NCI-H1694 treated with DMSO at 0.1 percent for 48 hours (cell line): ENCODE results near the gene TFPI.

Experiments used
- DNase-seq: peaks from one replicate; lab custom pipeline; 2025; lab: John Stamatoyannopoulos, UW

Gene TFPI

GRCh38 chr2:187504312-187504921, 49.8 kb downstream of the TFPI start:
- DNase-seq = no peak

- no peak for DNase-seq
Observed at GRCh38 chr2:187503700-187504099, 50.5 kb downstream of the TFPI start.

DNA sequence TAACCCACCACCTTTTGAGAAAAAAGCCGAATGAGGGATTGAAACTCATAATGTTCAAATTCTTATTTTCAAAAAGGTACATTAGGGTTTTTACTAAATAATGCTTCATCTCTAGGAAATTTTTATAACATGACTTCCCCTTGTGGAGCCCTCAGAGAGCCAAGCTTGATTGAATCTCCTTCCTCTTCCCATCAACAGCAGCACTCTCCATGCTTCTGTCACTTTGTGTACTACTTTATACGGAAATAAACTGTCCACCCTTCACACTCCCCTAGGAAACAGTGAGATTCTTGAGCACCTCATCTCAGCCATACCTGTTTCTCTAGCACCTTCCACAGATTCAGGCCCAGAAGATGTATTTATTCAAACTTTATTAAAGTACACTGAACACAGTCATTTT, 51.8 kb downstream of the TFPI start:
- DNase-seq = no peak

- no peak for DNase-seq
Observed at GRCh38 chr2:187500585-187501359, 53.5 kb downstream of the TFPI start.

DNA sequence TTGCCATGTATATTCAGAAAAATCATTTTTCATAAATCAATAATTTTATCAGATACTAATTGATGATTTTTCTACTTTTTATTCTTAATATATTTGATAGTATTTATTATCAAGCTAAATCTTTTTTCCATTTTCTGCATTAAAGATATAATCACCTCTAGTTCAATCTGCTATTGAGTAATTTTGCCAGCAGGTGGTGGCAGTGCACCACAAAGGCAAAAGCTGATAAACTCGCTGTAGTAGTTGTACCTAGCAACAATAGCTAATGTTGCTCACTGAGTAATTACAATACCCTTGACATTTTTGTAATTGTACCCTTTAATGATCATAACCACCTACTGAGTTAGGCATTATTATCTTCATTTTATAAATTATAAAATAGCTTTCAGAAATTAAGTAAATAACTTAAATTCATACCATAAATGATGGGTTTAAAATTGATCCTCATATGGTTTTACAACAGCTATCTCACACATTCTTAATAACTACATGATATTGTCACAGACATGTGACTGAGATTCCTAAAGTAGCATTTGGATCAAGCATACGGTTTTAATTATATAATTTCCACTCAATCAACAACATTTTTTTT, 54.2 kb downstream of the TFPI start:
- DNase-seq = peak; percentile 27

DNA sequence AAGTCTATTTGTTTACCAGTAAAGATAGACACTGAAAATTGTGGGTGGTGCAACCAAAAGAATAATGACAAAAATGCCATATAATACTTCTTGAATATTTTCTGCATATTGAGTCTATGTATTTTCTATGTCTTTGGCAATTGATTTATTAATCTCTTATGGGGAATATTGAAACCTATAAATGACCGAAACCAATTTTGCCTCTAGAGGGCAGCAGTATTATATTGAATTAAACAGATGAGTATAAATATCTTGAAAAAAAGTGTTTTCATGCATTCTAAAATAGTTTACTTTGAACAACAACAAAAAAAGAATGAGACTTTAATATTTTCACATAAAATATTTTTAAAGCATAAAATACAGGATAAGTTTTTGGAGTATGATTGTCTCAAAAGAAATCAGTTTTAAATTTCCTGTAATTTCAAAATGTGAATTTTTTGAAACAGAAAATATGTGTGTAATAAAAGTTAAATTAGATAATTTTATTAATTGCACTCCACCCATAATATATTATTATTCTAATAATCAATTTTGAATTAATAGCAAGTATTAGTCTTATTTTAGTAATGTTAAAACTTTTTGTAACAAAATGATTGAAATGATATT, 56.3 kb downstream of the TFPI start:
- no peak for DNase-seq

DNA sequence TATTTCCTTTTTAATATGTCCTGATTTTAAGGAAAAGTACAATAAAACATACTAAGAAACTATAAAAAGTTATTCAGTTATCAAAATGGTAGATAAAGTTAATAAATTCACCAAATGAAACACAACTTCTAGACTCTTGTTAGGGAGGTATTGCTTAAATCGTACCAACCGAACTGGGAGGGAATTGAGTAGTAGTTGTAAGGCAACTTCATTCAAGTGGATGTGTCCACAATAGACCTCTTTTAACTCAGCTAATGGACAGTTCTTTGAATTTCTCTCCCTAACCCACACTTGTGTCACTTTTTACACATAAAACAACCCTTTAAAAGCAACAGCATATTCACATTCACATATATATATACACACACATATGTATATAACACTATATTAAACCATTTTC, 57.1 kb downstream of the TFPI start:
- DNase-seq = no peak

GRCh38 chr2:187495324-187495723, 58.9 kb downstream of the TFPI start:
- no peak for DNase-seq

GRCh38 chr2:187493877-187494568, 60.2 kb downstream of the TFPI start:
- DNase-seq = no peak

DNA sequence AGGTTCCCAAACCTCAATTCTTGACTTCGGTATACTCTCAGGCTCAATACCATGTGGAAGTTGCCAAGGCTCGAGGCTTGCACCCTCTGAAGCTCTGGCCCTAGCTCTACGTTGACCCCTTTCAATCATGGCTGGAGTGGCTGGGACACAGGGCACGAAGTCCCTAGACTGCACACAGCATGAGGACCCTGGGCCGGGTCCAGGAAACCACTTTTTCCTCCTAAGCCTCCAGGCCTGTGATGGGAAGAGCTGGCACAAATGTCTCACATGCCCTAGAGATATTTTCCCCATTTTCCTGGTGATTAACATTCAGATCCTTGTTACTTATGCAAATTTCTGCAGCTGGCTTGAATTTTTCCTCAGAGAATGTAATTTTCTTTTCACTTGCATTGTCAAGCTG, 61.1 kb downstream of the TFPI start:
- no peak for DNase-seq

- no peak for DNase-seq
Observed at GRCh38 chr2:187486241-187486640, 68.0 kb downstream of the TFPI start.

GRCh38 chr2:187485523-187485922, 68.7 kb downstream of the TFPI start:
- no peak for DNase-seq

DNA sequence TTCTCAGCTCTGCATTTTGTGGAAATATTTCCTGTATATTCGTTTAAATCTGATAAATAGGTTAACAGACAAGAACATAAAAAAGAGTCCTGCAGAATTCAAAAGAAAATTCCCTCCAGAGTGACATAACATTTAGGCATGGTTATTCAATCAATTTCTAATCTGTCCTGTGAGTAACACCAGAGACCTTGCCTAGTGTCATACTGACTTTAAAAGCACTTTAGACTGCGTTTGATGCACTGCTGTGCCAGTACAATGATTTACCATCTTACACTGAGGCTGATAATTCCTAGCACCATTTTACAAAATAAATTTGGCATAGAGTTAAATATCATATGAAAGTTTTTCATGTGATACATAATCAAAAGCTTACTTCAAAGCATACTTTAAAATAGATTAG, 70.7 kb downstream of the TFPI start:
- no peak for DNase-seq

- no peak for DNase-seq
Observed at GRCh38 chr2:187482796-187483195, 71.4 kb downstream of the TFPI start.

DNA sequence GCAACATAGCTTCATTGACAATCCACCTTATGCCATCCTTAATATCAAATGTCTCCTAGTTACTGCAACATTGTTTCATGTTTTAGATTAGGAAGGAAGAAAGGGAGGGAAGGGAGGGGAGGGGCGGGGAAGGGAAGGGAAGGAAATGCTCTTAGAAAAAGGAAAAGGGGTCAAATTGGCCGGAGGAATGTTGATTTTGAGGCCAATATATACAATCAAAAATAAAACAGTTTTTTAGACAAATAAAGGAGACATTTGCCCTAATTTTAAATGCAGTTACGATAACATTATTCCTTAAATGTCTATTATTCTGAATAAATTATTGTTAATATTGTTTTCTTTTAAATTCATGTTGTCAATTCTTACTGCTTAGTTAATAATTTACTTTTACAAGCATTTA, 72.7 kb downstream of the TFPI start:
- no peak for DNase-seq

DNA sequence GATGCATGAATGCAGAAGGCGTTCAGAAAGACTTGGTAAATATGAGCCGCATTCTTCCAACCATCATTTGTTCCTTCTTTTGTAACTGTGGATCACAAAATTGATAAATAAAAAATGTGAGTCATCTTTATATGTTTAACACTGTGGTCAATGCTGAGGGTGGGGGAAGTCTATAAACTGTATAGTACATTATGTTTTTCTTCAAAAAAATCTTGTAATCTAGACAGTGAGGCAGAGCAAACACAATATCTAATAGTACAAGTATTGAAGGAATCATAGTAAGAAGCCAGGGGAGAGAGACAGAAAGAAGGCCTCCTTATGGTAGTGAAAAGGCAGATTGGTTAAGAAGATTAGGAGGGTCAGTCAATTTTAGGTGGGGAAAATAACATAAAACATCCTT, 75.5 kb downstream of the TFPI start:
- no peak for DNase-seq

DNA sequence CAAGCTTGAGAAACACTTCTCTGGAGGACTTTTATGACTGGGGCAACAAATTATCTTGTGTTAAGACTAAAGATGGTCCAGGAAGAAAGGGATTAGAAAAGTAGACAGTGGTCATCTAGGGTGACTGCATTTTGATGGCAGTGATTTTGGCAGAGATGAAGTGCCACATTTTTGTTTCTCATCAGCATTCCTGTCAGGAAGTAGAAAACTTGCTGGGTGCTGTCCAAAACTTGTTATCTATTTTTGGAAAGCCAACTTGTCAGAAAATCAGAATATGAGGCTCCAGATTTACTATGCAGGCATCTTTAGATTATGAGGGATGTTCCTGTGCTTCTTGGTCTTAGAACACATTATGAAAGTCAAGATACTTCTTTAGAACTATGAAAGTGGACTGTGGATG, 77.2 kb downstream of the TFPI start:
- no peak for DNase-seq

GRCh38 chr2:187475499-187476248, 78.6 kb downstream of the TFPI start:
- no peak for DNase-seq

DNA sequence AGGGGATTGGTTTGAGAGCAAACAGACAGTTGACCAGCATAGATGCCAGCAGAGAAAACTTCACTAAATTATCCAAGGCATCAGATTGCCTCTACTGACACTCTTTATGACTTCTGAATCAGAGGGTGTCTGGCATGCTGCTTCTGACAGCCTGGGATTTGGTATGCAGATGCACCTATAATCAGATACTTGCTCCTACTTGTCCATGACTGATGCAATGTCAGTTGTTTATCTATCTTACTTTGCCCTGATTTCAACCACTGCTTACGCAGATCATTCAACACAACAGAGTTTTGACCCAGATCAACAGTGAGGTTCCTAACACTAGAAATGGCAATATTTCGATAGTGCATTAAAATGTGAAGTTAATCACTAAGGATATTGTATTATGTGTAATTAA, 83.5 kb downstream of the TFPI start:
- no peak for DNase-seq

GRCh38 chr2:187469538-187469937, 84.7 kb downstream of the TFPI start:
- no peak for DNase-seq

DNA sequence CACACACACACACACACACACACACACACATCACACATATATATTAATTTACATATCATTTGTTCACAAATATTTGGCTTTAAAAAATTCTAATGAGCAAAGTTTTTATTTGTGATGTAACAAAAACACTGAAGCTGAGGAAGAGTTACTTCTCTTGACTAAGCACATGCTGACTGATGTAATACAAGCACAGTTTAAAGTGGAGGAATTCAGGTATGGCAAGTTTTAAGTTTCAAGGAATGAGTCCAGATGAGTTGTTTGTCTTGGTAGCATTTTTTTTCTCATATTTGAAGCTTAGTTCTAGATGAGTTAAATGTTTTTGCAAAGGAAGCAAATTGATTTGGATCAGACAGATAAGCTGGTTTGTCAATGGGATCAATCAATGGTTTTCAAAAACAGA, 86.0 kb downstream of the TFPI start:
- DNase-seq = no peak
